ENCODE data around the gene BTF3L4. TPM values are rescaled to one million over a fixed set of nuclear protein-coding genes. Genes with fewer than 3 reads are reported as not detected.

The BTF3L4 gene
- total RNA-seq, 1 donor from 2014 or later: 47.1 TPM

DNA sequence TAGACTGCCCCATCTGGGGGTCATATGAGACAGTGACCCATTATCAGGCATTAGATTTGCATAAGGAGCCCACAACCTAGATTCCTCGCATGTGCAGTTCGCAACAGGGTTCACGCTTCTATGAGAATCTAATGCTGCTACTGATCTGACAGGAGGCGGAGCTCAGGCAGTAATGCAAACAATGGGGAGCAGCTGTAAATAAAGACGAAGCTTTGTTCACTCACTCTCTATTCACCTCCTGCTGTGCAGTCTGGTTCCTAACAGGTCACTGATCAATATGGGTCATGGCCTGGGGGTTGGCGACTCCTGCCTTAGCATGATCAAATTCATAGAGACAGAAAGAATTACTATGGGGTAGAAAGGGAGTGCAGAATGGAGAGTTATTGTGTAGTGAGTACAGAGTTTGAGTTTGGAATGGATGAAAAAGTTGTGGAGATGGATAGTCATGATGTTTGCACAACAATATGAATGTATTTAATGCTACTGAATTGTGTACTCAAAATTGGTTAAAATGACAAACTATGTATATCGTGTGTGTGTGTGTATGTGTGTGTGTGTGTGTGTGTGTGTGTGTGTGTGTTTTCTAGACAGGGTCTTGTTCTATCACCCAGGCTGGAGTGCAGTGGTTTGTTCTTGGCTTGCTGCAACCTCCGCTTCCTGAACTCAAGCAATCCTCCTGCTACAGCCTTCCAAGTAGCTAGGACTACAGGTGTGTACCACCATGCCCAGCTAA is 42.2 kb downstream of the BTF3L4 start:
- H3K9me3 Mint-ChIP-seq (ENCODE audit: unreplicated experiment): no peaks in the 10 kb centered on the region
- no peak overlapping the region for H3K4me2 ChIP-seq (ENCODE audit: low read length)
- peaks cover 3% of the 10 kb centered on the region for H3K36me3 Mint-ChIP-seq (ENCODE audit: low read depth, unreplicated experiment)
- H3K9ac ChIP-seq (ENCODE audit: low read length): no peak overlapping the region
- no peaks in the 10 kb centered on the region for H3K4me1 Mint-ChIP-seq (ENCODE audit: low read depth, unreplicated experiment)
- TF ChIP-seq, protein P1, sequence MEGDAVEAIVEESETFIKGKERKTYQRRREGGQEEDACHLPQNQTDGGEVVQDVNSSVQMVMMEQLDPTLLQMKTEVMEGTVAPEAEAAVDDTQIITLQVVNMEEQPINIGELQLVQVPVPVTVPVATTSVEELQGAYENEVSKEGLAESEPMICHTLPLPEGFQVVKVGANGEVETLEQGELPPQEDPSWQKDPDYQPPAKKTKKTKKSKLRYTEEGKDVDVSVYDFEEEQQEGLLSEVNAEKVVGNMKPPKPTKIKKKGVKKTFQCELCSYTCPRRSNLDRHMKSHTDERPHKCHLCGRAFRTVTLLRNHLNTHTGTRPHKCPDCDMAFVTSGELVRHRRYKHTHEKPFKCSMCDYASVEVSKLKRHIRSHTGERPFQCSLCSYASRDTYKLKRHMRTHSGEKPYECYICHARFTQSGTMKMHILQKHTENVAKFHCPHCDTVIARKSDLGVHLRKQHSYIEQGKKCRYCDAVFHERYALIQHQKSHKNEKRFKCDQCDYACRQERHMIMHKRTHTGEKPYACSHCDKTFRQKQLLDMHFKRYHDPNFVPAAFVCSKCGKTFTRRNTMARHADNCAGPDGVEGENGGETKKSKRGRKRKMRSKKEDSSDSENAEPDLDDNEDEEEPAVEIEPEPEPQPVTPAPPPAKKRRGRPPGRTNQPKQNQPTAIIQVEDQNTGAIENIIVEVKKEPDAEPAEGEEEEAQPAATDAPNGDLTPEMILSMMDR (IDR thresholded peaks at IDR 0.05; ENCODE audit: insufficient read depth, low read depth, low read length): no peak
- TF ChIP-seq EZH2 (IDR thresholded peaks at IDR 0.05; ENCODE audit: insufficient read depth, low read length): no peak
- H3K4me3 Mint-ChIP-seq (ENCODE audit: unreplicated experiment): no peak overlapping the region
- no peaks in the 10 kb centered on the region for H3K27me3 Mint-ChIP-seq (ENCODE audit: low read depth, unreplicated experiment)
- H3K36me3 ChIP-seq (ENCODE audit: insufficient read depth, low read length): no peaks in the 10 kb centered on the region
- no peak overlapping the region for H3K27ac Mint-ChIP-seq (ENCODE audit: unreplicated experiment)
- no peak overlapping the region for H3K27ac ChIP-seq (ENCODE audit: low read depth, low read length)
- H3K4me1 ChIP-seq (ENCODE audit: insufficient read depth, low read length): no peaks in the 10 kb centered on the region
- H4K20me1 ChIP-seq (ENCODE audit: insufficient read depth, low read length): no peaks in the 10 kb centered on the region
- H2AFZ ChIP-seq (ENCODE audit: low read depth, low read length): no peak overlapping the region
- FAIRE-seq (no peak), DNase-seq (ENCODE audit: low read depth) (no peak)
- no peak overlapping the region for H3K4me3 ChIP-seq (ENCODE audit: insufficient read depth, low read depth, low read length)
- H3K27me3 ChIP-seq (ENCODE audit: insufficient read depth, low read length): no peaks in the 10 kb centered on the region
- no peaks in the 10 kb centered on the region for H3K79me2 ChIP-seq (ENCODE audit: insufficient read depth, low read length)
- H3K9me3 ChIP-seq (ENCODE audit: insufficient read depth, low read depth, low read length): no peaks in the 10 kb centered on the region

DNA sequence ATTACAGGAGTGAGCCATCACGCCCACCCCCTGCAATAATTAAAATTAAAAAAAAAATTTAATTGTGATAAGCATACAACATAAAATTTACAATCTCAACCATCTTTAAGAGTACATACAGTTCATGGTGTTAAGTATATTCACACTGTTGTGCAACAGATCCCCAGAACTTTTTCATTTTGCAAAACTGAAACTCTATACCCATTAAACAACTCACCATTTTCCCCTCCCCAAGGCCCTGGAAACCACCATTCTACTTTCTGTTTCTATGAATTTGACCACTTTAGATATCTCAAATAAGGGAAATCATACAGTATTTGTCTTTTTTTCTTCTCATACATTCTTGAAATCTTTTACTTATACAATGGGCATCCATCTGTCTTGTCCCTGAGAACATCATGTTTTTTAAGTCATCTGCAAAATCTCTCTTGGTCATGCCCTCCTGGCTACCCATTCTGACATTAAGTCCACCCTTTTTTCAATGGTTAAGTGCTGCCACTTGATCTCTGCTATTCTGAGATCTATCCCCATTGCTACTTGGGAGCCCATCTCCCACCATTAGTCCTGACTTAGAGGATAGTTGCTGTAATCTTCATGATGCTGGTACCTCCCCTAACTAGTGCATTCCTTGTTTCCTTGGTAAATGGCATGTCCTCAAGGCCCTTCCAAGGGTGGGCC is 46.4 kb downstream of the BTF3L4 start:
- Histone ChIP-seq H3K36me3 (ENCODE audit: insufficient read depth, low read length) (no peaks in the 10 kb centered on the region), H3K4me1 (ENCODE audit: insufficient read depth, low read length) (no peaks in the 10 kb centered on the region), H3K4me2 (ENCODE audit: low read length) (no peak overlapping the region), H4K20me1 (ENCODE audit: insufficient read depth, low read length) (no peaks in the 10 kb centered on the region), H3K9me3 (ENCODE audit: insufficient read depth, low read depth, low read length) (no peaks in the 10 kb centered on the region), H3K79me2 (ENCODE audit: insufficient read depth, low read length) (no peaks in the 10 kb centered on the region), H3K9ac (ENCODE audit: low read length) (no peak overlapping the region), H3K27me3 (ENCODE audit: insufficient read depth, low read length) (no peaks in the 10 kb centered on the region), H2AFZ (ENCODE audit: low read depth, low read length) (no peak overlapping the region), H3K27ac (ENCODE audit: low read depth, low read length) (no peak overlapping the region), H3K4me3 (ENCODE audit: insufficient read depth, low read depth, low read length) (no peak overlapping the region)
- H3K27me3 Mint-ChIP-seq (ENCODE audit: low read depth, unreplicated experiment): no peaks in the 10 kb centered on the region
- H3K4me3 Mint-ChIP-seq (ENCODE audit: unreplicated experiment): no peak overlapping the region
- H3K27ac Mint-ChIP-seq (ENCODE audit: unreplicated experiment): no peak overlapping the region
- FAIRE-seq (no peak), DNase-seq (ENCODE audit: low read depth) (no peak)
- TF ChIP-seq EZH2 (IDR thresholded peaks at IDR 0.05; ENCODE audit: insufficient read depth, low read length): no peak
- TF ChIP-seq, protein P1 (IDR thresholded peaks at IDR 0.05; ENCODE audit: insufficient read depth, low read depth, low read length): no peak
- H3K4me1 Mint-ChIP-seq (ENCODE audit: low read depth, unreplicated experiment): no peaks in the 10 kb centered on the region
- no peaks in the 10 kb centered on the region for H3K9me3 Mint-ChIP-seq (ENCODE audit: unreplicated experiment)
- no peaks in the 10 kb centered on the region for H3K36me3 Mint-ChIP-seq (ENCODE audit: low read depth, unreplicated experiment)

DNA sequence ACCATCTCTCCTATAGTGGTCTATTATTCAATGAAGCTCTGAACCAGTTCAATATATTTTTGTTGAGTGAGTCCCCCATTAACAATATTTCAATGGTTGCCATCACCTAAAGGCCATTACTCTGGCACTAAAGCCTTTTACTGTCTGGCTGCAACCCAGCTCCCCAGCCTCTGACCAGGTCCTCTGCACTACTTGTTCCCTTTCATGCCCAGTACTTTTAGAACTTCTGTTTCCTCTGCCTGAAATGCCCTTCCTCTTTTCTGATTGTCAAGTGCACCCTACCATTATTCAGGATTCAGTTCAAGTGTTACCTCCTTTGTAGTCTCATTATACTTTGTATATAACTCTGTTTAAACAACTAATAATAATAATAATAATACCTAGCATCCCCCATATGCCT is 55.4 kb downstream of the BTF3L4 start:
- Histone ChIP-seq H3K4me2 (ENCODE audit: low read length) (no peak overlapping the region), H3K36me3 (ENCODE audit: insufficient read depth, low read length) (no peaks in the 10 kb centered on the region), H3K4me3 (ENCODE audit: insufficient read depth, low read depth, low read length) (no peak overlapping the region), H3K27me3 (ENCODE audit: insufficient read depth, low read length) (no peaks in the 10 kb centered on the region), H3K9me3 (ENCODE audit: insufficient read depth, low read depth, low read length) (no peaks in the 10 kb centered on the region), H2AFZ (ENCODE audit: low read depth, low read length) (no peak overlapping the region), H4K20me1 (ENCODE audit: insufficient read depth, low read length) (no peaks in the 10 kb centered on the region), H3K9ac (ENCODE audit: low read length) (no peak overlapping the region), H3K79me2 (ENCODE audit: insufficient read depth, low read length) (no peaks in the 10 kb centered on the region), H3K27ac (ENCODE audit: low read depth, low read length) (no peak overlapping the region), H3K4me1 (ENCODE audit: insufficient read depth, low read length) (no peaks in the 10 kb centered on the region)
- no peak overlapping the region for H3K27ac Mint-ChIP-seq (ENCODE audit: unreplicated experiment)
- no peak for TF ChIP-seq EZH2 (IDR thresholded peaks at IDR 0.05; ENCODE audit: insufficient read depth, low read length)
- TF ChIP-seq, protein P1 (IDR thresholded peaks at IDR 0.05; ENCODE audit: insufficient read depth, low read depth, low read length): no peak
- FAIRE-seq (no peak), DNase-seq (ENCODE audit: low read depth) (no peak)
- no peaks in the 10 kb centered on the region for H3K9me3 Mint-ChIP-seq (ENCODE audit: unreplicated experiment)
- no peaks in the 10 kb centered on the region for H3K36me3 Mint-ChIP-seq (ENCODE audit: low read depth, unreplicated experiment)
- H3K27me3 Mint-ChIP-seq (ENCODE audit: low read depth, unreplicated experiment): peaks cover 2% of the 10 kb centered on the region
- H3K4me1 Mint-ChIP-seq (ENCODE audit: low read depth, unreplicated experiment): no peaks in the 10 kb centered on the region
- H3K4me3 Mint-ChIP-seq (ENCODE audit: unreplicated experiment): no peak overlapping the region

Measured in astrocyte (in vitro differentiated cells and primary cell).